ENCODE measurements around the gene ASTN1. TPM values are rescaled to one million over a fixed set of nuclear protein-coding genes. Genes with fewer than 3 reads are reported as not detected.

Gene ASTN1
- total and polyA plus RNA-seq, 2 of the 4 experiments (the other 2 are of a cell fraction), result under 0.01 to 0.07 TPM

DNA sequence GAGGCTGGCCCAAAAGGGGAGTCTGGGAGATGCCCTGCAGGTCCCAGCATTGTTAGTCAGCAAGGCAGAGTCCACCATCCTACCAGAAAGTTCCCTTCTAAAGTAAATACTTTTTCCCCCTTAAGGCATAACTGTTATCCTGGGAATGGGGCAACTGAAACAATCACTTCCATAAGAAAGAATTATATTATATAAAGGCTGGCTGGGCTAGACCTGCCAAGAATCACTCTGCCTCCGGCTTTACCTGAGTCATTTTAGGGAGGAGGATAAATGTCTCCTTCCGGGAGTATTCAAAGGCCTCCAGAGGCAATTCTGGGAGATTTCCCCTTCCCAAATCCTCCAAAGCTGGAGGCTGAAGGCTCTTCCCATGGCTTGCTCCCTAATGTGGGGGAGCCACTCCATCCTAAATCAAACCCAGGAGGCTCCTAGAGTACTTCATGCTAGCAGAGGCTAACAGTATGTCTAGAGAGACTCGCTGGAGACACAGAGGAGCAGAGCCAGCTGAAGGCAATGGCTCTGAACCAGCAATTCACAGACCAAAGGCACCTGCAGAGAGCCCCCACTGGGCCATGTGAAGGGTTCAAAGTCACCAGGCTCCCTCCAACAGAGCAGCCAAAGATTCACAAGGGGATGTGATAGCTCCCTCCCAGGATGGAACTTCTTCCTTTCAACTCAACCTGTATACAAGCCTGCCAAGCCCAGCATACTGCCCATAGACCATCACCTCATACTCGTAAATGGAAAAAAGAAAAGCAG lies 116.0 kb downstream of the ASTN1 start:
- Histone ChIP-seq H3K9me3 (ENCODE audit: control insufficient read depth, insufficient read depth, low read length) (no peaks in the 10 kb centered on the region), H4K5ac (ENCODE audit: low read depth, low read length) (no peak overlapping the region), H2BK15ac (ENCODE audit: low read depth, low read length) (no peak overlapping the region), H3K56ac (ENCODE audit: extremely low read depth, insufficient read depth, low read length) (no peak overlapping the region), H2BK120ac (ENCODE audit: low read depth, low read length) (no peak overlapping the region), H4K20me1 (ENCODE audit: insufficient read depth, low read length) (no peaks in the 10 kb centered on the region), H4K8ac (ENCODE audit: low read depth in 2 of 2, low read length in 2 of 2) (no peak overlapping the region), H3K4me1 (ENCODE audit: control insufficient read depth, insufficient read depth, low read length) (no peaks in the 10 kb centered on the region), H3K4ac (ENCODE audit: low read depth, low read length) (no peak overlapping the region), H2BK20ac (ENCODE audit: low read depth, low read length) (no peak overlapping the region), H4K91ac (ENCODE audit: insufficient read depth, low read depth, low read length) (no peak overlapping the region), H3K79me1 (ENCODE audit: low read depth in 1 of 2, low read length in 2 of 2) (no peaks in the 10 kb centered on the region), H2AFZ (replicated peaks; ENCODE audit: low read length, poor library complexity) (no peak overlapping the region), H3K23ac (ENCODE audit: low read depth, low read length) (no peak overlapping the region), H3K27me3 (ENCODE audit: control insufficient read depth, insufficient read depth, low read length) (no peaks in the 10 kb centered on the region), H3K36me3 (ENCODE audit: control insufficient read depth, insufficient read depth, low read length) (no peaks in the 10 kb centered on the region), H3K4me3 (ENCODE audit: insufficient read depth, low read depth, low read length) (no peak overlapping the region), H3K9me1 (ENCODE audit: insufficient read depth, low read length) (no peaks in the 10 kb centered on the region), H2BK5ac (ENCODE audit: low read depth, low read length, poor library complexity, severe bottlenecking) (no peak overlapping the region), H3K9ac (ENCODE audit: low read depth, low read length) (no peak overlapping the region), H3K14ac (replicated peaks; ENCODE audit: low read depth, low read length) (no peak overlapping the region), H3K18ac (ENCODE audit: low read depth, low read length) (no peak overlapping the region), H3K4me2 (ENCODE audit: low read depth, low read length) (no peak overlapping the region), H2AK9ac (replicated peaks; ENCODE audit: low read depth, low read length, poor library complexity) (no peak overlapping the region), H2AK5ac (ENCODE audit: low read depth, low read length) (no peak overlapping the region), H3K27ac (ENCODE audit: insufficient read depth, low read length) (no peak overlapping the region)
- BruUV-seq (replicated peaks), result no TSS peak
- TF ChIP-seq MAZ (IDR thresholded peaks at IDR 0.05; ENCODE audit: borderline replicate concordance, low read depth, low read length) (no peak), NFE2L2 (IDR thresholded peaks at IDR 0.05; ENCODE audit: low read depth, low read length) (no peak), FOS (IDR thresholded peaks at IDR 0.05; ENCODE audit: low read depth, low read length) (no peak), CEBPB (IDR thresholded peaks at IDR 0.05; ENCODE audit: low read depth, low read length) (no peak), MAFK (IDR thresholded peaks at IDR 0.05; ENCODE audit: low read depth, low read length) (no peak), CHD1 (IDR thresholded peaks at IDR 0.05; ENCODE audit: low read depth, low read length) (no peak), MXI1 (IDR thresholded peaks at IDR 0.05; ENCODE audit: borderline replicate concordance, low read depth, low read length) (no peak), SMC3 (IDR thresholded peaks at IDR 0.05; ENCODE audit: low read depth, low read length) (no peak), POLR2A (IDR thresholded peaks at IDR 0.05; ENCODE audit: low read depth, low read length) (no peak), RAD21 (IDR thresholded peaks at IDR 0.05; ENCODE audit: low read length) (no peak), BHLHE40 (IDR thresholded peaks at IDR 0.05; ENCODE audit: low read depth, low read length) (no peak), RCOR1 (IDR thresholded peaks at IDR 0.05; ENCODE audit: insufficient replicate concordance, low read length) (no peak), RFX5 (IDR thresholded peaks at IDR 0.05; ENCODE audit: low read depth, low read length) (no peak)
- TF ChIP-seq, protein P1, sequence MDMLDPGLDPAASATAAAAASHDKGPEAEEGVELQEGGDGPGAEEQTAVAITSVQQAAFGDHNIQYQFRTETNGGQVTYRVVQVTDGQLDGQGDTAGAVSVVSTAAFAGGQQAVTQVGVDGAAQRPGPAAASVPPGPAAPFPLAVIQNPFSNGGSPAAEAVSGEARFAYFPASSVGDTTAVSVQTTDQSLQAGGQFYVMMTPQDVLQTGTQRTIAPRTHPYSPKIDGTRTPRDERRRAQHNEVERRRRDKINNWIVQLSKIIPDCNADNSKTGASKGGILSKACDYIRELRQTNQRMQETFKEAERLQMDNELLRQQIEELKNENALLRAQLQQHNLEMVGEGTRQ (IDR thresholded peaks at IDR 0.05; ENCODE audit: low read depth, low read length), result no peak
- TF ChIP-seq, protein P2, sequence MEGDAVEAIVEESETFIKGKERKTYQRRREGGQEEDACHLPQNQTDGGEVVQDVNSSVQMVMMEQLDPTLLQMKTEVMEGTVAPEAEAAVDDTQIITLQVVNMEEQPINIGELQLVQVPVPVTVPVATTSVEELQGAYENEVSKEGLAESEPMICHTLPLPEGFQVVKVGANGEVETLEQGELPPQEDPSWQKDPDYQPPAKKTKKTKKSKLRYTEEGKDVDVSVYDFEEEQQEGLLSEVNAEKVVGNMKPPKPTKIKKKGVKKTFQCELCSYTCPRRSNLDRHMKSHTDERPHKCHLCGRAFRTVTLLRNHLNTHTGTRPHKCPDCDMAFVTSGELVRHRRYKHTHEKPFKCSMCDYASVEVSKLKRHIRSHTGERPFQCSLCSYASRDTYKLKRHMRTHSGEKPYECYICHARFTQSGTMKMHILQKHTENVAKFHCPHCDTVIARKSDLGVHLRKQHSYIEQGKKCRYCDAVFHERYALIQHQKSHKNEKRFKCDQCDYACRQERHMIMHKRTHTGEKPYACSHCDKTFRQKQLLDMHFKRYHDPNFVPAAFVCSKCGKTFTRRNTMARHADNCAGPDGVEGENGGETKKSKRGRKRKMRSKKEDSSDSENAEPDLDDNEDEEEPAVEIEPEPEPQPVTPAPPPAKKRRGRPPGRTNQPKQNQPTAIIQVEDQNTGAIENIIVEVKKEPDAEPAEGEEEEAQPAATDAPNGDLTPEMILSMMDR (conservative IDR thresholded peaks at IDR 0.05; ENCODE audit: low read depth, low read length), result no peak
- TF ChIP-seq, protein P3, sequence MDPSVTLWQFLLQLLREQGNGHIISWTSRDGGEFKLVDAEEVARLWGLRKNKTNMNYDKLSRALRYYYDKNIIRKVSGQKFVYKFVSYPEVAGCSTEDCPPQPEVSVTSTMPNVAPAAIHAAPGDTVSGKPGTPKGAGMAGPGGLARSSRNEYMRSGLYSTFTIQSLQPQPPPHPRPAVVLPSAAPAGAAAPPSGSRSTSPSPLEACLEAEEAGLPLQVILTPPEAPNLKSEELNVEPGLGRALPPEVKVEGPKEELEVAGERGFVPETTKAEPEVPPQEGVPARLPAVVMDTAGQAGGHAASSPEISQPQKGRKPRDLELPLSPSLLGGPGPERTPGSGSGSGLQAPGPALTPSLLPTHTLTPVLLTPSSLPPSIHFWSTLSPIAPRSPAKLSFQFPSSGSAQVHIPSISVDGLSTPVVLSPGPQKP (IDR thresholded peaks at IDR 0.05; ENCODE audit: borderline replicate concordance, low read depth, low read length), result no peak
- in situ Hi-C loops (cut with MboI; ENCODE audit: low sequenced_read_pairs) (no loop called here), intact Hi-C loops (cut with micrococcal nuclease) (no loop called here), dilution Hi-C loops (cut with HindIII; ENCODE audit: low sequenced_read_pairs, unreplicated experiment) (no loop called here)
- ATAC-seq (ENCODE audit: low read depth) (no peak), DNase-seq (no peak)
- POLR2A ChIA-PET (ENCODE audit: unreplicated experiment), result no interaction called here
- CTCF ChIA-PET, result no interaction called here
- WGBS, 2 experiments (ENCODE audit: extremely low coverage in 2 of 2, insufficient read length in 1 of 2), result 50% methylated on average over 1 of the region's 4 CpGs; no CpG with 5 or more reads in 1 of the 2 experiments

All from IMR-90 (cell line).